ENCODE results near the gene CTDSPL. TPM values are rescaled to one million over a fixed set of nuclear protein-coding genes. Genes with fewer than 3 reads are reported as not detected.
A peak's percentile ranks its signal among the peaks of the same experiment; 100 is the strongest.

The CTDSPL gene
- total and polyA plus RNA-seq, 2 experiments from 2014 or later: 7.1 to 33.4 TPM

- no peaks in the 10 kb centered on the region for H4K20me1 ChIP-seq (ENCODE audit: insufficient read depth)
- DNase-seq: no peak
Measured at GRCh38 chr3:38002291-38002876, 140.7 kb downstream of the CTDSPL start.

GRCh38 chr3:38002940-38003339 is 141.3 kb downstream of the CTDSPL start:
- Histone ChIP-seq H2AFZ (no peak overlapping the region), H3K79me2 (ENCODE audit: insufficient read depth) (no peaks in the 10 kb centered on the region), H3K4me2 (ENCODE audit: unreplicated experiment) (no peak overlapping the region), H3K4me3 (no peak overlapping the region), H4K20me1 (ENCODE audit: insufficient read depth) (no peaks in the 10 kb centered on the region), H3K9ac (no peak overlapping the region), H3F3A (ENCODE audit: insufficient read depth) (no peaks in the 10 kb centered on the region), H3K9me2 (ENCODE audit: insufficient read depth) (no peaks in the 10 kb centered on the region), H3K4me1 (ENCODE audit: insufficient read depth) (no peaks in the 10 kb centered on the region), H3K36me3 (ENCODE audit: low read depth) (no peaks in the 10 kb centered on the region), H3K9me3 (ENCODE audit: low read depth) (no peaks in the 10 kb centered on the region), H3K27ac (no peak overlapping the region), H3K27me3 (replicated peaks; ENCODE audit: insufficient read depth) (no peaks in the 10 kb centered on the region)
- in situ Hi-C loops (cut with MboI): no loop called here
- WGBS, 2 experiments (ENCODE audit: low coverage in 1 of 2, low lambda C conversion rate in 2 of 2, missing lambda C conversion rate in 2 of 2): 68 to 82% methylated on average over 7 to 9 of the region's 9 CpGs
- no peak for DNase-seq
- TF ChIP-seq EZH2phosphoT487 (IDR thresholded peaks at IDR 0.05; ENCODE audit: insufficient read depth, low read depth) (no peak), EZH2 (IDR thresholded peaks at IDR 0.05; ENCODE audit: insufficient read depth, poor library complexity, severe bottlenecking) (no peak)

More at GRCh38 chr3:38002291-38002876, 140.7 kb downstream of the CTDSPL start:
- in situ Hi-C loops (cut with MboI): no loop called here
- Histone ChIP-seq H3K4me2 (ENCODE audit: unreplicated experiment) (no peak overlapping the region), H3K4me1 (ENCODE audit: insufficient read depth) (no peaks in the 10 kb centered on the region), H3K79me2 (ENCODE audit: insufficient read depth) (no peaks in the 10 kb centered on the region), H3F3A (ENCODE audit: insufficient read depth) (no peaks in the 10 kb centered on the region), H3K27me3 (replicated peaks; ENCODE audit: insufficient read depth) (no peaks in the 10 kb centered on the region), H3K9me2 (ENCODE audit: insufficient read depth) (no peaks in the 10 kb centered on the region), H3K4me3 (no peak overlapping the region), H3K27ac (no peak overlapping the region), H2AFZ (no peak overlapping the region), H3K9me3 (ENCODE audit: low read depth) (no peaks in the 10 kb centered on the region), H3K36me3 (ENCODE audit: low read depth) (no peaks in the 10 kb centered on the region), H3K9ac (no peak overlapping the region)
- TF ChIP-seq EZH2 (IDR thresholded peaks at IDR 0.05; ENCODE audit: insufficient read depth, poor library complexity, severe bottlenecking) (no peak), EZH2phosphoT487 (IDR thresholded peaks at IDR 0.05; ENCODE audit: insufficient read depth, low read depth) (no peak)
- WGBS, 2 experiments (ENCODE audit: low coverage in 1 of 2, low lambda C conversion rate in 2 of 2, missing lambda C conversion rate in 2 of 2): 92 to 93% methylated on average over 6 of the region's 6 CpGs

GRCh38 chr3:38003371-38003816 is 141.7 kb downstream of the CTDSPL start:
- no peaks in the 10 kb centered on the region for H3K79me2 ChIP-seq (ENCODE audit: insufficient read depth)
- DNase-seq: peak; percentile 55
- no peaks in the 10 kb centered on the region for H3K36me3 ChIP-seq (ENCODE audit: low read depth)
- no peak overlapping the region for H3K4me3 ChIP-seq
- H2AFZ ChIP-seq: no peak overlapping the region
- no peaks in the 10 kb centered on the region for H3K27me3 ChIP-seq (replicated peaks; ENCODE audit: insufficient read depth)
- H3K4me2 ChIP-seq (ENCODE audit: unreplicated experiment): no peak overlapping the region
- no peaks in the 10 kb centered on the region for H3K9me2 ChIP-seq (ENCODE audit: insufficient read depth)
- no peaks in the 10 kb centered on the region for H3K9me3 ChIP-seq (ENCODE audit: low read depth)
- H4K20me1 ChIP-seq (ENCODE audit: insufficient read depth): no peaks in the 10 kb centered on the region
- H3F3A ChIP-seq (ENCODE audit: insufficient read depth): no peaks in the 10 kb centered on the region
- TF ChIP-seq EZH2phosphoT487 (IDR thresholded peaks at IDR 0.05; ENCODE audit: insufficient read depth, low read depth) (no peak), EZH2 (IDR thresholded peaks at IDR 0.05; ENCODE audit: insufficient read depth, poor library complexity, severe bottlenecking) (no peak)
- 28 to 40% methylated on average over 7 of the region's 7 CpGs for WGBS, 2 experiments (ENCODE audit: low coverage in 1 of 2, low lambda C conversion rate in 2 of 2, missing lambda C conversion rate in 2 of 2)
- in situ Hi-C loops (cut with MboI): no loop called here
- no peak overlapping the region for H3K9ac ChIP-seq
- no peak overlapping the region for H3K27ac ChIP-seq
- no peaks in the 10 kb centered on the region for H3K4me1 ChIP-seq (ENCODE audit: insufficient read depth)

GRCh38 chr3:38003817-38004414 is 142.2 kb downstream of the CTDSPL start:
- H3K79me2 ChIP-seq (ENCODE audit: insufficient read depth): no peaks in the 10 kb centered on the region
- H4K20me1 ChIP-seq (ENCODE audit: insufficient read depth): no peaks in the 10 kb centered on the region
- no peak overlapping the region for H3K4me3 ChIP-seq
- H3K36me3 ChIP-seq (ENCODE audit: low read depth): no peaks in the 10 kb centered on the region
- H3K4me1 ChIP-seq (ENCODE audit: insufficient read depth): no peaks in the 10 kb centered on the region
- in situ Hi-C loops (cut with MboI): no loop called here
- H3F3A ChIP-seq (ENCODE audit: insufficient read depth): no peaks in the 10 kb centered on the region
- no peak for DNase-seq
- no peaks in the 10 kb centered on the region for H3K27me3 ChIP-seq (replicated peaks; ENCODE audit: insufficient read depth)
- H2AFZ ChIP-seq: no peak overlapping the region
- no peak overlapping the region for H3K27ac ChIP-seq
- H3K9me3 ChIP-seq (ENCODE audit: low read depth): no peaks in the 10 kb centered on the region
- H3K9me2 ChIP-seq (ENCODE audit: insufficient read depth): no peaks in the 10 kb centered on the region
- WGBS, 2 experiments (ENCODE audit: low coverage in 1 of 2, low lambda C conversion rate in 2 of 2, missing lambda C conversion rate in 2 of 2): 59 to 67% methylated on average over 11 of the region's 11 CpGs
- H3K9ac ChIP-seq: no peak overlapping the region
- H3K4me2 ChIP-seq (ENCODE audit: unreplicated experiment): no peak overlapping the region
- TF ChIP-seq EZH2phosphoT487 (IDR thresholded peaks at IDR 0.05; ENCODE audit: insufficient read depth, low read depth) (no peak), EZH2 (IDR thresholded peaks at IDR 0.05; ENCODE audit: insufficient read depth, poor library complexity, severe bottlenecking) (no peak)
